ENCODE results near the gene SLC9A9.

DNA sequence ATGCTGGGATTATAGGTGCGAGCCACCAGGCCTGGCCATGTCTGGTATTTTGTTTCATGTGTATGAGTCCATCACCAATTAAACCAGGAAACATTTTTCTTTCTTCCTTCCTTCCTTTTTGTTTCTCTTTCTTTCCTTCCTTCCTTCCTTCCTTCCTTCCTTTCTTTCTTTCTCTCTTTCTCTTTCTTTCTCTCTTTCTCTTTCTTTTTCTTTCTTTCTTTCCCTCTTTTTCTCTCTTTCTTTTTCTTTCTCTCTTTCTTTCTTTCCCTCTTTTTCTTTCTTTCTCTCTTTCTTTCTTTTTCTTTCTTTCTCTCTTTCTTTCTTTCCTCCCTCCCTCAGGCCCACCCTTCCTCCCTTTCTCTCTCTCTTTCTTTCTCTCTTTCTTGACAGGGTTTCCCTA is 83.4 kb downstream of the SLC9A9 start:
- TF ChIP-seq, protein P1, sequence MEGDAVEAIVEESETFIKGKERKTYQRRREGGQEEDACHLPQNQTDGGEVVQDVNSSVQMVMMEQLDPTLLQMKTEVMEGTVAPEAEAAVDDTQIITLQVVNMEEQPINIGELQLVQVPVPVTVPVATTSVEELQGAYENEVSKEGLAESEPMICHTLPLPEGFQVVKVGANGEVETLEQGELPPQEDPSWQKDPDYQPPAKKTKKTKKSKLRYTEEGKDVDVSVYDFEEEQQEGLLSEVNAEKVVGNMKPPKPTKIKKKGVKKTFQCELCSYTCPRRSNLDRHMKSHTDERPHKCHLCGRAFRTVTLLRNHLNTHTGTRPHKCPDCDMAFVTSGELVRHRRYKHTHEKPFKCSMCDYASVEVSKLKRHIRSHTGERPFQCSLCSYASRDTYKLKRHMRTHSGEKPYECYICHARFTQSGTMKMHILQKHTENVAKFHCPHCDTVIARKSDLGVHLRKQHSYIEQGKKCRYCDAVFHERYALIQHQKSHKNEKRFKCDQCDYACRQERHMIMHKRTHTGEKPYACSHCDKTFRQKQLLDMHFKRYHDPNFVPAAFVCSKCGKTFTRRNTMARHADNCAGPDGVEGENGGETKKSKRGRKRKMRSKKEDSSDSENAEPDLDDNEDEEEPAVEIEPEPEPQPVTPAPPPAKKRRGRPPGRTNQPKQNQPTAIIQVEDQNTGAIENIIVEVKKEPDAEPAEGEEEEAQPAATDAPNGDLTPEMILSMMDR (IDR thresholded peaks at IDR 0.05; ENCODE audit: poor library complexity) = no peak
- TF ChIP-seq EZH2phosphoT487 (IDR thresholded peaks at IDR 0.05; ENCODE audit: low read depth, severe bottlenecking, unreplicated experiment) (no peak), EZH2 (IDR thresholded peaks at IDR 0.05; ENCODE audit: borderline replicate concordance) (no peak)
